ENCODE results near the gene MTCH1.

The MTCH1 gene, protein sequence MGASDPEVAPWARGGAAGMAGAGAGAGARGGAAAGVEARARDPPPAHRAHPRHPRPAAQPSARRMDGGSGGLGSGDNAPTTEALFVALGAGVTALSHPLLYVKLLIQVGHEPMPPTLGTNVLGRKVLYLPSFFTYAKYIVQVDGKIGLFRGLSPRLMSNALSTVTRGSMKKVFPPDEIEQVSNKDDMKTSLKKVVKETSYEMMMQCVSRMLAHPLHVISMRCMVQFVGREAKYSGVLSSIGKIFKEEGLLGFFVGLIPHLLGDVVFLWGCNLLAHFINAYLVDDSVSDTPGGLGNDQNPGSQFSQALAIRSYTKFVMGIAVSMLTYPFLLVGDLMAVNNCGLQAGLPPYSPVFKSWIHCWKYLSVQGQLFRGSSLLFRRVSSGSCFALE

DNA sequence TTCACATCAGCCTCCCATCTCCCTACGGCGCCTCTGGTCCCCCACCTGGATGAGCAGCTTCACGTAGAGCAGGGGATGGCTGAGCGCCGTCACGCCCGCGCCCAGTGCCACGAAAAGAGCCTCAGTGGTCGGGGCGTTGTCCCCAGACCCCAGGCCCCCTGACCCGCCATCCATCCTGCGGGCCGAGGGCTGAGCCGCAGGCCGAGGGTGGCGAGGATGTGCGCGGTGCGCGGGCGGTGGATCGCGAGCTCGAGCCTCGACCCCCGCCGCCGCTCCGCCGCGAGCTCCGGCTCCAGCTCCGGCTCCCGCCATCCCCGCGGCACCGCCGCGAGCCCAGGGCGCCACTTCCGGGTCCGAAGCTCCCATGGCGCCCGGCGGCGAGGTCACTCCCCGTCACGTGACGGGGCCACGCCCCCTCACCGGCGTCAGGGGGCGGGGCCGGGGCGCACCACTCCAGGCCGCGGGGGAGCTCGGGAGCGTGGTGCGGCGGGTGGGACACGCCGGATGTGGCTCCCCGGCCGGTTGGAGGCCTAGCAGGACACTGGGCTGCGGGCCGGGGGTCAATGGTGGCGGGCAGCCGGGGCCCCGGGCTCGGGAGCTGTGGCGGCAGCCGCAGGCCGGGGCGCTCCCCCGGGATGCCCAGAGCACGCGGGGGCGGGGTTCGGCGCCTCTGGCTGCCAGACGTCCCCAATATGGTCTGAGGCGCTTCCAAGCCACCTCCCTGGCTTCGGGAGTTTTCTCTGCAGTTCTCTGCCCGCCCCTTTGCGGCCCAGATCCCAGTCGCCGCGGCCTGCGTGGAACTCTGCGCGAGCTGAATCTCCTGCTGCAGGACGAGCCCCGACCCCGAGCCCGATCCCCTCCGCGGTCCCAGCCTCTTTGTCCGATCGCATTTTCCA, at the start of gene MTCH1:
MTCH1 (minus strand) TSS at position 389 of the 896 bp plus-strand sequence; CDS start at position 366, 23 bp downstream.
- DNase-seq, result peak; percentile 84

DNA sequence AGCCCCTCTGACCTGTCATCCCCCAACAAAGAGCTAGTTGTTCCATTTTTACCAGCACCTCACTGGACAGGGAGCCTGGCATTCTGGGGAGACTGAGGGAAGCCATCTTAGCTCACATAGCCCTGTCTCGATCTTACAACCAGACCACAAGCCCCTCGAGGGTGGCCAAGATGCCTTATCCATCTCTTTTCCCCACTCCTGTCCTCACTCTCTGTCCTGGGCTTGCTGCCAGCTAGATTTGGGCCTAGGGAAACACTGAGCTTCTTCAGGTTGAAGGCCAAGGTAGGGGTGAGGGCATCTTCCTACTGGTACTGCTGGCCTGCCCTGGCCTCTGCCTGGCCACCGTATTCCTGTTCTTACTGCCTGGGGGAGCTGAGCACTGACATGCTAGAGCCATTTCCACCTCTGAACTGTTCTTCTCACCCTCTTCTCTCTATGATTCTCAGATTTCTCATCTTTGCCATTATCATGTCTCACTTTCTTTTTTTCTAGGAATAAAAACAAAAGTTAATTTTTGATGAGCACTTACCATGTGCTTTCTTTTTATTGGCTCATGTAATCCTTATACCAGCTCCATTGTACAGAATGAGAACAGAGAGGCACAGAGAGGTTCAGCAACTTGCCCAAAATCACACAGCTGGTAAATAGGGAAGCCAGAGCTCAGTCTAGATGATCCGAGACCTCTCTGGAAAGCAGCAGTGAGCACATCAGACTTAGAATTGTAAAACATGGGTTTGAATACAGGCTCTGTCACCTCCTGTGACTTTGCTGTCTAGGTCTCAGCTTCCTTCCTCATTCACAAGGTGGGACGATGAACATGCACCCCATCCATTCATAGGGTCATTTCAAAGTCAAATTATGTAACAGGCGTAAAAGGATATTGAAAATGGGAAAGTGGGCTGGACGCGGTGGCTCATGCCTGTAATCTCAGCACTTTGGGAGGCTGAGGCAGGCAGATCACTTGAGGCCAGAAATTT, 48.1 kb upstream of the MTCH1 start:
- DNase-seq, result no peak

DNA sequence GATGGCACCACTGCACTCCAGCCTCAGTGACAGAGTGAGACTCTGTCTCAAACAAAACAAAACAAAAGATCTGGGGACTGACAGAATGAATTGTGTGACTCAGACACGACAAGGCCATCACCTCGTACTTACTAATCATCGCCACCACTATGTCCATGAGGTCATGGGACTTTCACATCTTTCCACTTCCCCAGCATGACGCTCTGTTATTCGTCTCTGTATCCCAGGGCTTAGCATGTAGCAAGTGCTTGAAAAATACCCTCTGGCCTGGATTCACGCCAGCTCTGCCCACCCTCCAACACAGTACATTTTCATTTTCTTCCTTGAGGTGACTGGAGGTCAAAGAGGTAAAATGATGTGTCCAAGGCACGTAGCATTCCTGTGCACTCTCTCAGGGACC, 47.3 kb upstream of the MTCH1 start:
- no peak for DNase-seq

DNA sequence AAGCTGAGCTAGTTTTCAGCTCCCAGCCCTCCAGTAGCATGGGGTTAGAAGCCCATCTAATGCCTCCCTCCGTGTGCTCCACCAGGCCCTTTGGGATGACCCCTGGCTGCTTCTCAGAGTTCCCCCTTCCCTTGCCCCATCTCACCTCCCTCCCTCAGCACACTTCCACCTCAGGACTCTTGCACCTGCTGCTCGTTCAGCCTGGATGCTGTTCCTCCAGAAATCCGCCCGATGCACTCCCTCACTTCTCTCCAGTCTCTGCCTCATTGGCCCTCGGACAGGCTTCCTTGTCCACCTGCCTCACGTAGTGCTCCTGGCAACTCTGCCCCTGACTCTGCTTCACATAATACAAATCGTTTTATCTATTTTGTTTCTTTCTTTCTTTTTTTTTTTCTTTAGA, 46.2 kb upstream of the MTCH1 start:
- no peak for DNase-seq

DNA sequence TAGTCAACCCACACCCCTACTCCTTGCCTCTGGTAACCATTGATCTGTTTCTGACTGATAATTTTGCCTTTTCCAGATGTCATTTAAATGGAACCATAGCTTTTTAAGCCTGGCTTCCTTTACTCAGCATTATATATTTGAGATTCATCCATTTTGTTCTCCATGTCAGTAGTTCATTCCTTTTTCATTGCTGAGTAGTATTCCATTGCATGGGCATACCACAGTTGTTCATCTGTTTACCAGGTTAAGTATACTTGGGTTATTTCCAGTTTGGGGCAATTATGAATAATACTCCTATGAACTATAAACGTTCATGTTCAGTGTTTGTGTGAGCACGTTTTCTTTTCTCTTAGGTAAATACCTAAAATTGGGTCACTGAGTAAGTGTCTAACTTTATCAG, 44.6 kb upstream of the MTCH1 start:
- no peak for DNase-seq

DNA sequence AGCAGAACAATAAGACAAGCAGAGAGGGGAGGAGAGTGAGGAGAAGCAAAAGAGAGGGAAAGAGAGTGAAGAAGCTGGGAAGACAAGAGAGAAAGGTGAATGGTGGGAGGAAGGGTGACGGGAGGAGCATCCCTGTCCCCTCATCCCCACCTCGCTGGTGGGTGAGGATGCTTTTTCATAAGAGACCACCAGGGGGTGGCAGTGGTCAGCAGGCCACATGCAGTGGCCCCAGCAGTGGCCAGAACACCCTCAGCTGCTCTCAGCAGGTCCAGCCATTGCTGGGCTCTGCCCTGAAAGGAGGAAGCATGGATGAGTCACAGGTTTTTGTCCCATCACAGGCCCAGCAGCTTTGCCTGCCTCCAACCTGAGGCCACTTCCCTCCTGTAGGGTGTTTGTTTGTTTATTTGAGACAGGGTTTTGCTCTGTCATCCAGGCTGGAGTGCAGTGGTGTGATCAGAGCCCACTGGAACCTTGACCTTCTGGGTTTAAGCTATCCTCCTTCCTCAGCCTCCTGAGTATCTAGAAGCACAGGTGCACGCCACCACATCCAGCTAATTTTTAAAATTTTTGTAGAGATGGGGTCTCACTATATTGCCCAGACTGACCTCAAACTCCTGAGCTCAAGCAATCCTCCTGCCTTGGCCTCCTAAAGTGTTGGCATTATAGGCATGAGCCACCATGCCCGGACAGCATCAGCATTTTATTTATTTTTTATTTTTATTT, 43.4 kb upstream of the MTCH1 start:
- peak; percentile 37 for DNase-seq

DNA sequence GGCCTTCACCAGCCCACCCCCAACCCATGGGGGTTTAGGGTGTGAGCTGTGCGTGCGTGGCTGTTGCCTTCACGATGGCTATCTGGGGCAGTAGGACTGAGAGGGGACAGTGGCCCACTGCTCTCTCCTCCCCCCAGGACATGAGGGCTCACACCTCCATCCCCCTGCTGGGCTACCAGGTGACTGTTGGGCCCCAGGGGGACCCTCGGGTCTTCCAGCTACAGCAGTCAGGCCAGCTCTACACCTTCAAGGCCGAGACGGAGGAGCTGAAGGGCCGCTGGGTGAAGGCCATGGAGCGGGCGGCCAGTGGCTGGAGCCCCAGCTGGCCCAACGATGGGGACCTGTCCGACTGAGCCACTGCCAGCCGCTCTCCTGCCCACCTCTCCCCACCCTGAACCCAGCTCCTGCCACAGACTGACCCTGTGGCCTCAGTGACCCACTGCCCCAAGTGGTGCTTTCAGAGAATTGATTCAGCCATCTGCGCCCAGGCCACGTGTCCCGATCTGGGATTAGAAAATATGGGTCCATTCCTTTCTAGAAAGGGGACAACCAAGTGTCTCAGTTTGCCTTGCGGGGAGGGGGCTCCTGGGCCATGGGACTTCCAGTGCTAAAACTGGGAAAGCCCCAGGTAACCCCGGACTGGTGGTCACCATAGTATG, 41.9 kb upstream of the MTCH1 start:
- DNase-seq, result no peak

DNA sequence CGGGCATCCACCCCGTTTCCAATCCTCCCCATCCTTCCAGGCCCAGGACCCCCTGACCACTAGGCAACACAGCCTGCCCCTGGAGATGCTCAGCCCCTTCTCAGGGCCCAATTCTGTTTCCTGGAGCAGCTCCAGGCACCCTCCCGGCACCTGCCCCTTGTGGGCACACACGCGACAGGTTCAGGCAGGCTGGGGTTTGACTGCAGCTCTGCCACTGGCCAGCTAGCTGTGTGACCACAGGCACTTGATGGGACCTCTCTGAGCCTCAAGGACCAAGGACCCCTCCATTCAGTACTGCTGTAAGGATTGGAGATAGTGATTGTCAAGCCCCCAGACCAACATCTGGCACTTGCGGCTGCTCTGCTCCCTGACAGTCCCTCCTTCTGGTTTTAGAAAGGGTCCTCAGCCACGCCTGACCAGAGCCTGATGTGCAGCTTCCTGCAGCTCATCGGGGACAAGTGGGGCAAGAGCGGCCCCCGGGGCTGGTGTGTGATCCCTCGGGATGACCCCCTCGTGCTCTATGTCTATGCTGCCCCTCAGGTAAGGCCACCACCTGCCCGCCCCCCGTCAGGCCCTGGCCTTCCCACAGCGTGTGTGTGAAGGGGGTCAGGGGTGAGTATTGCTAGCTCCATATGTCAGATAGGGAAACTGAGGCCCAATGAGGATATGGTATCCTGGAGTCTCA, 41.2 kb upstream of the MTCH1 start:
- DNase-seq, result no peak

DNA sequence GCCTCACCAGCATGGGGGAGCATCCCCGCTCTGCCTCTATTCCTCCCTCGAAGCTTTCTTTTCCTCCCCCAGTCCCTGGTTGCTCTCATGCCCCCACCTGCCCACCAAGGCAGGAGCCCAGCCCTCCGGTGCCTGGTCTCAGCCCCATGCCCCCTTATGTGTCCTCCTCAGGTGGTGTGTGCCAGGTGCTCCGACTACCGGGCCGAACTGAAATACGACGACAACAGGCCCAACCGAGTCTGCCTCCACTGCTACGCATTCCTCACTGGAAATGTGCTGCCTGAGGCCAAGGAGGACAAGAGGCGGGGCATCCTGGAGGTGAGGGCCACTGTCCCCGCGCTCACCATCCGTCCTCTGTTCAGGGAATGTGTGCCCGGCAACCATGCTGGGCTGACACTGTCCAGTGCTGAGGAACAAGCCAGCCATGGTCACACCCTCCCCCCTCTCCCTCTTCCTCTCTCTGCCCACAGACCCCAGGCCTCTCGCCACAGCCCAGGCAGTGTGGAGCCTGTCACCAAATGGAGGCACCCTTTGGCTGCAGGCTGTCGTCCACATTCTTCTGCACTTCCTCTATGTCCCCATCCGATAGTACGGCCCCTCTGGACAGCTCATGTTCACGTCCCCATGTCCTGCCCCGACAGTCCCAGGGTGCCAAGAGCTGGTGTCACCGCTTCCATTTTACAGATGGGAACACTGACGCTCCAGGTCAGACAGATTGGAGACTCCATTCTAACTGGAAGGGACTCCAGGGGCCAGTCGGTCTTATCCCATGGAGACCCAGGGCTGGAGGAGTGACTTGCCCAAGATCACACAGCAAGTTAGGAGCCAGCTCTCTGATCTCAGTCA, 39.8 kb upstream of the MTCH1 start:
- DNase-seq, result no peak

DNA sequence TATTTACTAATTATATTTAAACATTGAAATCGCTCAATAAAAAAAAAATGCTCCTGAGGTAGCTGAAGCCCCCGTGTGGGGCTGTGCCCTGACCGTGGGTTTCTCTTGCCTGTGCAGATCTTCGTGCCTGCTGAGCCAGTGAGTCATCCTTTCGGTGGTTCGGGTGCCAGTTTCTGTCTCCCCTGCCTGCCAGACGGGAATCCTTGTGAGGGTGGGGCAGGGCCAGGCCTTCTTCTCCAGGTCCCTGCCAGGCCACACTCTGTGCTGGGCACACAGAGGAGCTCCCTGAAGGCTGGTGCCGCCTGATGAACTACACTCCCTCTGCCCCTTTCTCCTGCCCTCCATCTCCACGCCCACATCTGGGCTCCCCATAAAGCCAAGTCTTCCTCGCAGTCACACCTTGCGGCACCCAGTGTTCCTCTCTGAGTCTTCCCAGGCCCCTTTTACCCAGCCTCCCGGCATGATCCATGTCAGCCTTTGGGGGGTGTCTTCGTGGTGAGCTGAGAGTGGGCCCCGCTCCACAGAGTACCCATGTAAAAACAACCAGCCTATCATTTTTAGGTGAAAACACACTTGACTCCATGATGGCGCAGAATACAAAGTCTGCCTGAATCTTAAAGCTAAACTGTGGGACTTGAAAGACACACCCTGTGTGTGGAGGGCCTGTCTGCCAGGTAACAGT, 38.8 kb upstream of the MTCH1 start:
- no peak for DNase-seq

DNA sequence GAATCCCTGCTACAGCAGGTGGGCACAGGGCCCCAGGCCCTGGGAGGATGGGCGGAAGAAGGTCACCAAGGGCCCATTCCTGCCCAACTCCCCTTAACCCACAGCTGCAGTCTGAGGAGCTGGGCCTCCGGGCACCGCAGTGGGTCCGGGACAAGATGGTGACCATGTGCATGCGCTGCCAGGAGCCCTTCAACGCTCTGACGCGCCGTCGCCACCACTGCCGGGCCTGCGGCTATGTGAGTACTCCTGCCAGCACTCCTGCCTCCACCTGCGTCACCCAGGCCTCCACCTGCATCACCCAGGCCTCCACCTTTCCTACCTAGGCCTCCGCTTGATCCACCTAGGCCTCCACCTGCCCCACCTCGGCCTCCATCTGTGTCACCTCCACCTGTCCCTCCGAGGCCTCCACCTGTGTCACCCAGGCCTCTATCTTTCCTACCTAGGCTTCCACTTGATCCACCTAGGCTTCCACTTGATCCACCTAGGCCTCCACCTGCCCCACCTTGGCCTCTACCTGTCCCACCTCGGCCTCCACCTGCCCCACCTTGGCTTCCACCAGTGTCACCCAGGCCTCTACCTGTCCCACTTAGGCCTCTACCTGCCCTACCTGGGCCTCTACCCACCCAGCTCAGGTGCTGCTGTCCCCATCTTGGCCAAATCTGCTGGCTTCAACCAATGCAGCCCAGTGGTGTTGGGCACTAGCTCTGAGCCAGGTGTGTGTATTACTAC, 36.3 kb upstream of the MTCH1 start:
- no peak for DNase-seq

DNA sequence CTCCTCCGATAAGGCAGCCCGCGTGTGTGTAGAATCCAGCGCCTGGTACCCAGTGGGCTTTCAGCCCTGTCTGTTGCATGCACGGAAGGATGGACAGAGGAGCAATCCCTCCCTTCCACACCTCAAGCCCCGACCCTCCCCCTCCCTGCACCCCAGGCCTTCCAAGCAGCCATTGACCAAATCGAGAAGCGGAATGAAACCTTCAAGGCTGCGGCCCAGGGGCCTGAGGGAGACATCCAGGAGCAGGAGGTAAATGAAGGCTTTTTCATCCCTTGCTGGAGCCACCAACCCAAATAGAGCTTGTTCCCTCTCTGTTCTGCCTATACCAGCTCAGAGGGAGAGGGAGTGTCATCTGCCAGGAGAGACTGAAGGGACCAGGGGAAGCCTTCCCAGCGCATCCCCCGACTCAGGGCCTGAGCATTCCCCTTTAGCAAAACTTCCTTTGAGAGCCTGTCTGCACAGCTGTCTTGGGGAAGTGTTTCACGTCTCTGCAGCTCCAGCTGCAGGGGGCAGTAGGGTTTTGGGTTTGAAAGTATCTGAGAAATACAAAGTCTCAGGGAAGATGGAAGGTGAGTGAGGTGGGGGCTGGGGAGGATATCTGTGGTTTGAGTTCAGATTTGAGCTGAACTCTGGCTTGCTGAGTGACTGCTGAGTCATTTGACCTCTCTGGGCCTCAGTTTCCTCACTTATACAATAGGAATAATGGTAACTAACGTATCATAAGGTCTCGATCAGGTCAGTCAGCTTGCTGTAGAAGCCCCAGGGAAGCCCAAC, 35.5 kb upstream of the MTCH1 start:
- DNase-seq, result peak; percentile 70

DNA sequence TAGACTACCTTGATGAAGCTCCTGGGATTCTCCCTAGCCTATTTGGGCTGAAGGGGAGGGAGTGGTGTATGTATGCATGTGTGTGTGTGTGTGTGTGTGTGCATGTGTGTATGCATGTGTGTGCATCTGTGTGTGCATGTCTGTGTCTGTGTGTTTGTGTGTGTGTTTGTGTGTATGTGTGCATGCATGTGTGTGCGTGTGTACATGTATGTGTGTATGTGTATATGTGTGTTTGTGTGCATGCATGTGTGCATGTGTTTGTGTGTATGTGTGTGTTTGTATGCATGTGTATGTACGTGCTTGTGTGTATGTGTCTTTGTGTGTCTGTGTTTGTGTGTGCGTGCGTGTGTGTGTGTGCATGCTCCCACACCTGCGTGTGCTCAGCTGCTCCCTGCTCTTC, 34.8 kb upstream of the MTCH1 start:
- DNase-seq, result no peak

DNA sequence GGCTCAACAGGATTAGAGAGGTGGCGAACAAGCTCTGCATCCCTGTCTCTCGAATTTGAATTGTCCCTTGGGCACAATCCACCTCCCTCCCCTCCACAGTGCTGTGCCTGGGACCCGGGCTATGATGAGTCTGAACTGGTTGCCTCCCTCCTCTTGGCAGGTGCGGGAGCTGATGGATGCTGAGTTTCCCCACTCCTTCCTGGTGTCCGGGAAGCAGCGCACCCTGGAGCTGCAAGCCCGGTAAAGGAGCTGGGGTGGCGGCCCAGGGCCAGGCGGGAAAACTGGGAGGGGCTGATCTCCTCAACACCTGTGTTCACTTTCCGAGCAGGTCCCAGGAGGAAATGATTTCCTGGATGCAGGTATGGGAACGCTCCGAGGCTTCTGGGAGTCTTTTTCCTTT, 34.4 kb upstream of the MTCH1 start:
- no peak for DNase-seq

DNA sequence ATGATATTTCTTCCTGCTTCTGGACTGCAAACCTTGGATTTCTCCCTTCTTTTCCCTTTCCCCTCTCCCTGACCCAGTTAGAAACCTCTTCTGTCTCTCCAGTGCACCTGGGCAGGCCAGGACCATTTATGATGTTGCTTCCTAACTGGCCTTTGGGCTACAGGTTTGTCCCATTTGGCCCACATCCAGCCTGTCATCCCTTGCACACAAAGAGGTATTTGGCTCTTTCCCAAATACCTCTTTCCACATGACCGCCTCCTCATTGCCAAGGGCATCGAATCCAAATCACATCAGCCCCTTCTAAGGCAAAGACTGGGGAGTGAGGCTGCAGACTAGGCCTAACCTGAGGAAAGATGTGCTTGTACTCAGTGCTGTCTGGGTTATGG, 33.1 kb upstream of the MTCH1 start:
- DNase-seq, result no peak

DNA sequence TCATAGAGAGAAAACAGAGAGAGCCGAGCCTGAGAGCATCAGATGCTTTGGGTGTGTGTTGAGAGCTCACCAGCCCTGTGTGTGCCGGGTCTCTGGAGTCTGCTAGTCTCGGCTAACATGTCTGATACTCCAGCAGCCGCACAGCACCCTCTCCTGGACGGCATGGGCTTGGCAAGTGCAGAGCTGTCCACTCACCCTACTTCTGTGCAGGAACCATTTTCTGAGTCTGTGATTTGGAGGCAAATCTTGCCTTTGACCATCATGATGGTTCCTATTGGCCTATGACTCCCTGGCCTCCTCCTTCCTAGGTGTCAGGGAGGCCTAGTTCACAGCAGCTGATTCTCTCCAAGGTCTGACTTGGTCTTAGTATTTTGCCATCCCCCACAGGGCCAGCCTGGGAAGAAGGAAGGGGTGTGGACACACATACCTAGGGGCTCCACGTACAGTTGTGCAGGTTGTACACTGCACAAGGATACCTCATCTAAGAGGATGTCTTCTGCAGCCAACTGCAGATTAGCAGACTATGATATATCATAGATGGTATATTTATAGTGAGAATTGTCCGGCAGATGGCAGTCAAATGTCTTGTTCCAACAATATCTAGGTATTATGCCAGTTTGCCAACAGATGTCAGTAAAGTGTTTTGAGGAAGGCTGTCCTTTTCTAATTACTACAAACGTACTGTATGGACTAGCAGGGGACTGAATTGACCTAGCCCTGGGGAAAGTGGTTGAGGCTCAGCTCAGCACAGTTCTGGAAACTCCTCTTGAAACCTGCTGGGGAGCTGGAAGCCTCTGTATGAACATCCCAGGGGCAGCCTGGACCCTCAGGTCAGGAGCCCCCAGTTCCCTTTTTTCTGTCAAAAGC, 32.4 kb upstream of the MTCH1 start:
- DNase-seq, result peak; percentile 88
